Sigmoid colon (tissue), 4 donors: ENCODE measurements around the gene UBE3B.

Experiments
- EP300 ChIP-seq, 4 donors: sonication (generic); formaldehyde crosslinking; IDR thresholded peaks; one replicate each; pipeline ENCODE4 v1.6.1; 2017; ENCODE audit warnings: antibody characterized with exemption in 4 of 4
- POLR2A ChIP-seq, 2 donors: fragments of 450-650 bp; IDR thresholded peaks; one replicate each; pipeline ENCODE4 v1.6.1; 2016; ENCODE audit warnings: antibody characterized with exemption in 2 of 2, mild to moderate bottlenecking in 2 of 2, moderate library complexity in 2 of 2

DNA sequence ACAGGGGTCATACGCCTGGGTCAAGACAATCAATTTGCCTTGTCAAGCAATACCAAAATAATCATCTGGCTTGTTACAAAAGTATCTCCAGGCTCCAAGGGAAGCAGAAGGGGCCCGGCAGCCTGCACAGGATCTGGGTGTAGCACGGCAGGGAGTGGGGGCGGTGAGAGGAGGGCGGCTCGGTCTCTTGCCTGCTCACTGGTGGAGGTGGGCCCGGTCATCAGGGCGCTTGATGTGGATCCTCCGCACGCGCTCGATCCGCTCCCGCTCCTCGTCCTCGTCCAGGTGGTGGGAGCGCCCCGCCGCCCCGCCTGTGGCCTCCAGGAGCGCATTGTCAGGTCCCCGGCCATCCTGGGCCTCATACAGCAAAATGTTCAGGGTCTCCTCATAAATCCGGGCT, 26.0 kb upstream of the UBE3B start:
- TF ChIP-seq POLR2A (IDR thresholded peaks at IDR 0.05), result no peak
- no peak for TF ChIP-seq EP300 (IDR thresholded peaks at IDR 0.05)
